ENCODE data around the gene TNS3. TPM values are rescaled to one million over a fixed set of nuclear protein-coding genes. Genes with fewer than 3 reads are reported as not detected.

The TNS3 gene
- total and polyA plus RNA-seq, 2 donors (not counting 3 experiments of a cell fraction or from before 2014, with no cell fraction given), result 10.4 to 45.1 TPM

DNA sequence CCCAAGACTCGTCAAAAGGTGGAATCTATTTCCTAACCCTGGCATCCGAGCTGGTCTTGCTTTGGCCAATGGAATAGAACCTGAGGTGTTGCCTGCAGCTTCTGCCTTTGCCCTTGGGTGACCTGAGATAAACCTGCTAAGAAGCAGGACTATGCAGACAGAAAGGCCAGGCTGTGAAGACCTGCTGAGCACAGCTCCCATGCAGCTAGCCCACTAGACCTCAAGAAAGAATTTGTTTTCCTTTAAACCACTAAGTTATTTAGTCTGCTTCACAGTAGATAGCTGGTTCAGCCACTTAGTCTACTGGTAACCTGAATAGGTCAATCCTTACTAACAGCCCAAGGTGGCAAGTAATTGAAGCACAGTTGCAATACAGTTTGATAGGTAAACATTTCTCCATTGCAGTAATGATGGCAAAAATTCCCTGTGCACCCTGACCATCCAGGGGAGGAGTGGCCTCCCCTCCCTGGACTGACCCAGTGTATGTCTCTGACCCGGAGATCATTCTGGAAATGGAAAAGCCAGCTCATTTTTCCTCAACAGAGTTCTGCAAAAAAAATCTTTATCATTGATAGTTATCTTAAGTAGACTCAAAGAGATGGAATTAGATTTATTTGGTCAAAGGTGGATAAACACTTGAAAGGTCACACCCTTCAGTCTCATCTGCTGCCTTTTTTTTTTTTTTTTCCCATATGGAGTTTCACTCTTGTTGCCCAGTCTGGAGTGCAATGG lies 20.0 kb downstream of the TNS3 start:
- H3K79me2 ChIP-seq (ENCODE audit: control insufficient read depth, insufficient read depth, low read length), result no peaks in the 10 kb centered on the region
- TF ChIP-seq EZH2 (IDR thresholded peaks at IDR 0.05; ENCODE audit: borderline replicate concordance, low read depth, low read length, severe bottlenecking) (no peak), GATA2 (IDR thresholded peaks at IDR 0.05; ENCODE audit: insufficient read depth, insufficient read length, low read depth, low read length) (no peak), JUN (IDR thresholded peaks at IDR 0.05; ENCODE audit: borderline replicate concordance, insufficient read depth, insufficient read length, low read depth) (no peak), MAX (IDR thresholded peaks at IDR 0.05; ENCODE audit: insufficient read depth, insufficient read length) (no peak), MYC (IDR thresholded peaks at IDR 0.05; ENCODE audit: low read depth, low read length) (no peak), CTCF (IDR thresholded peaks at IDR 0.05; ENCODE audit: extremely low read depth in 1 of 2, insufficient read depth in 1 of 2, low read depth in 1 of 2, low read length in 2 of 2) (no peak), POLR2A (IDR thresholded peaks at IDR 0.05; ENCODE audit: low read depth, low read length) (no peak), FOS (IDR thresholded peaks at IDR 0.05; ENCODE audit: borderline replicate concordance, insufficient read depth, low read length) (no peak), POLR2AphosphoS5 (IDR thresholded peaks at IDR 0.05; ENCODE audit: insufficient read depth, low read depth, low read length) (no peak)
- DNase-seq (ENCODE audit: low read depth, low spot score), result no peak
- no peak overlapping the region for H3K4me2 ChIP-seq (ENCODE audit: insufficient read depth, low read length)
- no TSS peak for BruUV-seq (replicated peaks)
- no peak for FAIRE-seq
- intact Hi-C loops (cut with micrococcal nuclease), result no loop called here
- no peak overlapping the region for H2AFZ ChIP-seq (ENCODE audit: low read depth, low read length)
- dilution Hi-C loops (cut with MboI; ENCODE audit: extremely low pct_ligation_motif_present, low sequenced_read_pairs), result no loop called here
- ChIA-PET POLR2A (interaction anchor here (0.7 kb wide), 2 partner anchors 184 to 765 kb away, joined by 3 to 5 read pairs; no protein-coding TSS in a partner anchor), CTCF (interaction anchor here (0.7 to 1.4 kb wide), 4 partner anchors 9 to 182 kb away, joined by 3 read pairs; no protein-coding TSS in a partner anchor)
- H3K27me3 ChIP-seq (ENCODE audit: control insufficient read depth in 2 of 2, insufficient read depth in 2 of 2, low read length in 2 of 2), result no peaks in the 10 kb centered on the region
- H4K20me1 ChIP-seq (replicated peaks; ENCODE audit: control insufficient read depth, extremely low read depth, insufficient read depth, low read length), result no peaks in the 10 kb centered on the region
- H3K4me1 ChIP-seq (ENCODE audit: control insufficient read depth, extremely low read depth, insufficient read depth, low read length), result no peaks in the 10 kb centered on the region
- no peak overlapping the region for H3K27ac ChIP-seq (ENCODE audit: insufficient read depth, low read depth, low read length)
- H3K9me3 ChIP-seq (replicated peaks; ENCODE audit: control insufficient read depth, insufficient read depth, low read length), result no peaks in the 10 kb centered on the region
- H3K4me3 ChIP-seq (replicated peaks in 1 of 3; ENCODE audit: insufficient read depth in 1 of 3, low read depth in 1 of 3, low read length in 3 of 3), result no peak overlapping the region
- no peaks in the 10 kb centered on the region for H3K9me1 ChIP-seq (replicated peaks; ENCODE audit: control insufficient read depth, extremely low read depth, insufficient read depth, low read length)
- no peak overlapping the region for H3K9ac ChIP-seq (replicated peaks; ENCODE audit: extremely low read depth, insufficient read depth, low read length)
- H3K36me3 ChIP-seq (ENCODE audit: control insufficient read depth in 2 of 2, extremely low read depth in 1 of 2, insufficient read depth in 2 of 2, low read length in 2 of 2), result no peaks in the 10 kb centered on the region

Data from endothelial cell of umbilical vein (primary cell).